HEK293 (cell line): ENCODE data around the gene POLDIP2.

ENCODE experiments used
- CTCF ChIA-PET: fragments of 350-600 bp; formaldehyde crosslinking; extraction: SDS; loops from one replicate; lab custom pipeline; 2021; ENCODE audit warnings: antibody characterized with exemption; lab: Yijun Ruan, JAX
- POLR2A ChIA-PET: fragments of 300-600 bp; formaldehyde crosslinking; extraction: SDS; loops from one replicate; lab custom pipeline; 2020; ENCODE audit warnings: antibody characterized with exemption, inconsistent platforms; lab: Yijun Ruan, JAX
- H3K27ac ChIP-seq: fragments of 200-500 bp; sonication (Bioruptor generic); 2 replicates; pipeline ENCODE4 v1.5.1; 2014; ENCODE audit warnings: low read depth, low read length, control low read depth, inconsistent platforms; ENCODE audit errors: extremely low read depth
- H3K36me3 ChIP-seq, 2 experiments: fragments of 200-500 bp in 1 of 2; sonication (Bioruptor generic) in 1 of 2; 1 replicate in 1 of 2; 2 replicates in 1 of 2; pipeline ENCODE4 v1.5.1; 2014 to 2017; ENCODE audit warnings: inconsistent platforms in 2 of 2, low read length in 2 of 2; ENCODE audit not compliant: control insufficient read depth in 2 of 2, insufficient read depth in 1 of 2
- H3K4me1 ChIP-seq: fragments of 200-500 bp; sonication (Bioruptor generic); 2 replicates; pipeline ENCODE4 v1.5.1; 2014; ENCODE audit warnings: mild to moderate bottlenecking, low read length, inconsistent platforms; ENCODE audit not compliant: control insufficient read depth, insufficient read depth
- H3K4me3 ChIP-seq: 2 replicates; pipeline ENCODE4 v1.5.1; 2011; ENCODE audit warnings: low read depth, mild to moderate bottlenecking, control low read depth, low read length, moderate library complexity
- H3K9me3 ChIP-seq: fragments of 200-500 bp; sonication (Bioruptor generic); 2 replicates; pipeline ENCODE4 v1.5.1; 2014; ENCODE audit warnings: low read depth, low read length, inconsistent platforms; ENCODE audit not compliant: control insufficient read depth, insufficient read depth
- PRDM4 ChIP-seq: fragments of 450-650 bp; formaldehyde crosslinking; IDR thresholded peaks from 2 replicates; pipeline ENCODE4 v1.5.1; 2017; ENCODE audit warnings: missing biosample characterization, missing genetic modification characterization
- SP2 ChIP-seq: fragments of 450-650 bp; formaldehyde crosslinking; IDR thresholded peaks from 2 replicates; pipeline ENCODE4 v1.5.1; 2016; ENCODE audit warnings: missing biosample characterization, missing genetic modification characterization
- WT1 ChIP-seq: fragments of 450-650 bp; formaldehyde crosslinking; IDR thresholded peaks from 2 replicates; pipeline ENCODE4 v1.5.1; 2016; ENCODE audit warnings: missing biosample characterization, missing genetic modification characterization
- ZBTB11 ChIP-seq: fragments of 450-650 bp; formaldehyde crosslinking; conservative IDR thresholded peaks from 2 replicates; pipeline ENCODE4 v1.5.1; 2016; ENCODE audit warnings: low read depth, missing biosample characterization, missing genetic modification characterization
- ZFP41 ChIP-seq: fragments of 450-650 bp; formaldehyde crosslinking; IDR thresholded peaks from 2 replicates; pipeline ENCODE4 v1.5.1; 2016; ENCODE audit warnings: missing biosample characterization, missing genetic modification characterization, borderline replicate concordance
- ZIC2 ChIP-seq: fragments of 450-650 bp; formaldehyde crosslinking; IDR thresholded peaks from 2 replicates; pipeline ENCODE4 v1.5.1; 2016; ENCODE audit warnings: missing biosample characterization, missing genetic modification characterization
- ZNF19 ChIP-seq: fragments of 450-650 bp; formaldehyde crosslinking; IDR thresholded peaks from 2 replicates; pipeline ENCODE4; 2016; ENCODE audit warnings: missing biosample characterization, missing genetic modification characterization, low read depth
- ZNF449 ChIP-seq: fragments of 450-650 bp; formaldehyde crosslinking; IDR thresholded peaks from 2 replicates; pipeline ENCODE4 v1.5.1; 2017; ENCODE audit warnings: missing biosample characterization, mild to moderate bottlenecking, missing genetic modification characterization, moderate library complexity
- ZNF560 ChIP-seq: fragments of 450-650 bp; formaldehyde crosslinking; IDR thresholded peaks from 2 replicates; pipeline ENCODE4 v1.5.1; 2017; ENCODE audit warnings: missing biosample characterization, missing genetic modification characterization, borderline replicate concordance
- ZNF600 ChIP-seq: fragments of 450-650 bp; formaldehyde crosslinking; IDR thresholded peaks from 2 replicates; pipeline ENCODE4 v1.5.1; 2016; ENCODE audit warnings: missing biosample characterization, missing genetic modification characterization

The POLDIP2 gene

GRCh38 chr17:28404812-28405570, 47.7 kb upstream of the POLDIP2 start:
- Histone ChIP-seq H3K9me3 (no peaks in the 10 kb centered on the region), H3K4me1 (no peaks in the 10 kb centered on the region), H3K4me3 (peak overlapping the region; percentile 80), H3K27ac (peak overlapping the region; percentile 79; the same call in 1 of the 2 replicates), H3K36me3 (peaks cover 4 to 47% of the 10 kb centered on the region in 2 experiments; a peak in 1 of 3 replicates)
- ChIA-PET POLR2A (interaction anchor here (0.9 to 2.0 kb wide), 9 partner anchors 10 to 69 kb away, joined by 3 to 11 read pairs (median 9); partner anchors contain the start of genes POLDIP2, SARM1, TNFAIP1 and VTN), CTCF (interaction anchor here (0.6 to 4.4 kb wide), 5 partner anchors 10 to 88 kb away, joined by 3 to 34 read pairs (median 4); no protein-coding TSS in a partner anchor)
- TF ChIP-seq ZNF560 (tag by site-specific recombination), result no peak
- TF ChIP-seq ZIC2 (tag by site-specific recombination), result peak; percentile 53; the same call in 1 of the 2 replicates
- TF ChIP-seq ZNF600, result peak; percentile 57; the same call in 1 of the 2 replicates
- no peak for TF ChIP-seq ZNF449
- TF ChIP-seq WT1 (tag by site-specific recombination), result no peak

- H3K36me3 ChIP-seq, result peaks cover 4 to 51% of the 10 kb centered on the region in 2 experiments; a peak in 1 of 3 replicates
- no peaks in the 10 kb centered on the region for H3K4me1 ChIP-seq
- POLR2A ChIA-PET, result interaction anchor here (1.2 to 2.0 kb wide), 6 partner anchors 10 to 47 kb away, joined by 3 to 11 read pairs (median 9); partner anchors contain the start of genes POLDIP2, SARM1 and VTN
- H3K27ac ChIP-seq, result no peak overlapping the region
- CTCF ChIA-PET, result interaction anchor here (1.1 to 4.4 kb wide), 3 partner anchors 10 to 89 kb away, joined by 3 to 34 read pairs (median 5); no protein-coding TSS in a partner anchor
- H3K4me3 ChIP-seq, result no peak overlapping the region
- TF ChIP-seq SP2, result no peak
- no peak for TF ChIP-seq ZBTB11 (tag by site-specific recombination)
- no peak for TF ChIP-seq ZNF19 (tag by site-specific recombination)
- TF ChIP-seq PRDM4, result no peak
- no peaks in the 10 kb centered on the region for H3K9me3 ChIP-seq
These were observed 47.1 kb upstream of the POLDIP2 start for GRCh38 chr17:28404461-28404811.

GRCh38 chr17:28404007-28404406, 46.7 kb upstream of the POLDIP2 start:
- POLR2A ChIA-PET, result interaction anchor here (1.5 to 2.0 kb wide), 3 partner anchors 12 to 33 kb away, joined by 5 to 11 read pairs (median 9); partner anchors contain the start of genes SARM1 and VTN

More at GRCh38 chr17:28404007-28404406, 46.7 kb upstream of the POLDIP2 start:
- CTCF ChIA-PET, result interaction anchor here (1.3 to 4.4 kb wide), 2 partner anchors 13 to 89 kb away, joined by 5 to 34 read pairs; no protein-coding TSS in a partner anchor
- Histone ChIP-seq H3K36me3 (peaks cover 4 to 56% of the 10 kb centered on the region in 2 experiments; a peak in 1 of 3 replicates), H3K27ac (no peak overlapping the region), H3K4me1 (no peaks in the 10 kb centered on the region), H3K4me3 (no peak overlapping the region), H3K9me3 (no peaks in the 10 kb centered on the region)
- no peak for TF ChIP-seq ZFP41
